ENCODE data around the gene SH3RF3. TPM values are rescaled to one million over a fixed set of nuclear protein-coding genes. Genes with fewer than 3 reads are reported as not detected.

The SH3RF3 gene
- total RNA-seq, 1 donor from 2014 or later = 0.28 TPM

- TF ChIP-seq EZH2phosphoT487 (IDR thresholded peaks at IDR 0.05) (no peak), EZH2 (IDR thresholded peaks at IDR 0.05) (no peak), CTCF (IDR thresholded peaks at IDR 0.05) (no peak)
- no peak for DNase-seq (ENCODE audit: low spot score)
- Histone ChIP-seq H4K20me1 (ENCODE audit: low read depth) (no peaks in the 10 kb centered on the region), H2AFZ (replicated peaks) (no peak overlapping the region), H3K4me1 (peaks cover 14% of the 10 kb centered on the region), H3K79me2 (ENCODE audit: low read depth) (no peaks in the 10 kb centered on the region), H3K9ac (no peak overlapping the region), H3K27me3 (no peaks in the 10 kb centered on the region), H3K4me2 (no peak overlapping the region), H3F3A (ENCODE audit: low read depth) (peaks cover 3% of the 10 kb centered on the region), H3K36me3 (no peaks in the 10 kb centered on the region), H3K9me3 (ENCODE audit: low read depth) (peaks cover 18% of the 10 kb centered on the region), H3K4me3 (no peak overlapping the region), H3K27ac (no peak overlapping the region)
- Mint-ChIP-seq H3K9me3 (peaks cover 40% of the 10 kb centered on the region), H3K4me1 (peaks cover 8% of the 10 kb centered on the region), H3K36me3 (no peaks in the 10 kb centered on the region), H3K4me3 (no peak overlapping the region), H3K27me3 (ENCODE audit: insufficient read depth, low read depth) (peaks cover 3% of the 10 kb centered on the region), H3K27ac (no peak overlapping the region)
These were observed 34.9 kb upstream of the SH3RF3 start for GRCh38 chr2:109094144-109094543.

DNA sequence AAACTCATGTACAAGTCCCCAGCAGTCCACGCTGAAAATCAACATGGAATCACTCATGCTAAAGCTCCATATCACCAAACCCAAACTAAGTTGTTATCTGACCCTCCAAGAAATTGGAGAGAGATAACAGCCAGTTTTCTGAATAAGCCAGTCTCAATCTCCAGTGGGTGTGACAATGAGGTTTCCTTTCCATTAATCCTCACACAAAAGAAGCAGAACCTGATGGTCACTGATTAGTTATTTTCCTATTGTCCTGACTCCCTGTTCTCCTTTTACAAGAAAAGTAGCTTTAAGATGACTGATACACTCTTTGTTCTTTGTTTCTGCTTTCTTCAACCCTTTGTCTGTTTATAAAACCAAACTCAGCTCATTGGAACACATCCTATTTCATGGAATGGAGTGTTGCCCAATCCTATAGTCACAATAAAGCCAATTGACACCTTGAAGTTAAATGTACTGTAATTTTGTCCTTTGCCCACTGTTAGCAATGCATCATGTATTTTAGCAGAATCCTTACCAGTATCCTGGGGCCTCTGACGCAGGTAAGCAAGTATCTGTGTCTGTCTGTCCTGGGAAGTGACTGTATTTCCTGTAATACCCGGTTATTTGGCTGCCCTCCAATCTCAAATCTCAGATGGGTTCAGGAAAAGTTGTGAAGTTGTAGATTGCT is 30.6 kb upstream of the SH3RF3 start:
- peaks cover 12% of the 10 kb centered on the region for H3F3A ChIP-seq (ENCODE audit: low read depth)
- H4K20me1 ChIP-seq (ENCODE audit: low read depth) = no peaks in the 10 kb centered on the region
- peak overlapping the region; percentile 22 for H3K4me2 ChIP-seq
- Mint-ChIP-seq H3K9me3 (peaks cover 21% of the 10 kb centered on the region), H3K4me1 (peaks cover 14% of the 10 kb centered on the region), H3K4me3 (no peak overlapping the region), H3K27ac (peak overlapping the region; percentile 26), H3K36me3 (no peaks in the 10 kb centered on the region), H3K27me3 (ENCODE audit: insufficient read depth, low read depth) (peaks cover 4% of the 10 kb centered on the region)
- peaks cover 14% of the 10 kb centered on the region for H3K27me3 ChIP-seq
- H3K4me3 ChIP-seq = no peak overlapping the region
- peaks cover 12% of the 10 kb centered on the region for H3K9me3 ChIP-seq (ENCODE audit: low read depth)
- H3K79me2 ChIP-seq (ENCODE audit: low read depth) = no peaks in the 10 kb centered on the region
- TF ChIP-seq CTCF (IDR thresholded peaks at IDR 0.05) = no peak
- TF ChIP-seq EZH2 (IDR thresholded peaks at IDR 0.05) = no peak
- no peak for TF ChIP-seq EZH2phosphoT487 (IDR thresholded peaks at IDR 0.05)
- H3K4me1 ChIP-seq = peaks cover 23% of the 10 kb centered on the region
- H3K9ac ChIP-seq = no peak overlapping the region
- no peak overlapping the region for H2AFZ ChIP-seq (replicated peaks)
- DNase-seq (ENCODE audit: low spot score) = peak; percentile 38
- no peak overlapping the region for H3K27ac ChIP-seq
- no peaks in the 10 kb centered on the region for H3K36me3 ChIP-seq

DNA sequence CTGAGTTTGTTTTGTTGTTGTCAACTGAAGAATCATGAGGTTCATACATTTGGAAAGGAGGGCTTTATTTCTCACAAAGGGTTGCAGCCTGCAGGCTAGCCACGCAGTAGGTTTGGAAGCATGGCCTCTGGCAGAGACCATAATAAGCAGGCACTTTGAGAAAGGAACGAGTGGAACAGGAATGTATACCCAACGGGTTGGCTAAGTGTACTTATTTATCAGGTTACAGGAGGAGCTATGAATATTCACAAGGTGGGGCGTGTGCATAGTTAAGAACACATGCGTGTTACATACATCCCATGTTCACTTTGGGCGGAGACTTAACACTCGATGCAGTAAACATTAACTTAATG is 30.1 kb upstream of the SH3RF3 start:
- H3K27me3 Mint-ChIP-seq (ENCODE audit: insufficient read depth, low read depth) = peaks cover 4% of the 10 kb centered on the region

More for the DNA sequence above, 30.1 kb upstream of the SH3RF3 start:
- H3K27ac Mint-ChIP-seq = no peak overlapping the region
- TF ChIP-seq CTCF (IDR thresholded peaks at IDR 0.05) (no peak), EZH2 (IDR thresholded peaks at IDR 0.05) (no peak), EZH2phosphoT487 (IDR thresholded peaks at IDR 0.05) (no peak)
- Histone ChIP-seq H3K4me3 (no peak overlapping the region), H3K27me3 (peaks cover 19% of the 10 kb centered on the region), H3K9ac (no peak overlapping the region), H4K20me1 (ENCODE audit: low read depth) (no peaks in the 10 kb centered on the region), H3K79me2 (ENCODE audit: low read depth) (no peaks in the 10 kb centered on the region), H3F3A (ENCODE audit: low read depth) (peaks cover 12% of the 10 kb centered on the region), H3K9me3 (ENCODE audit: low read depth) (peaks cover 7% of the 10 kb centered on the region), H3K27ac (no peak overlapping the region), H3K4me1 (peaks cover 23% of the 10 kb centered on the region), H3K36me3 (no peaks in the 10 kb centered on the region), H3K4me2 (peak overlapping the region; percentile 22), H2AFZ (replicated peaks) (no peak overlapping the region)
- H3K36me3 Mint-ChIP-seq = no peaks in the 10 kb centered on the region
- peaks cover 17% of the 10 kb centered on the region for H3K9me3 Mint-ChIP-seq
- H3K4me1 Mint-ChIP-seq = peaks cover 14% of the 10 kb centered on the region
- DNase-seq (ENCODE audit: low spot score) = no peak
- no peak overlapping the region for H3K4me3 Mint-ChIP-seq
